HCT116 (cell line): ENCODE results near the gene YEATS4. TPM values are rescaled to one million over a fixed set of nuclear protein-coding genes. Genes with fewer than 3 reads are reported as not detected.

Experiments used
- ATAC-seq: fragments of 200-7000 bp; cut with Tn5 transposase; 2 replicates; pipeline ENCODE4 v1.9.1; 2020; ENCODE audit warnings: mild to moderate bottlenecking, moderate library complexity
- BruUV-seq: library from RNA; stranded (reverse); fragments of 400-500 nt; replicated peaks from 2 replicates; lab custom pipeline; 2021; lab: Mats Ljungman, UMichigan
- CTCF ChIA-PET: fragments of 300-600 bp; sonication (Branson Sonifier 250); formaldehyde crosslinking; loops from one replicate; lab custom pipeline; 2021; ENCODE audit warnings: antibody characterized with exemption; lab: Charles Lee
- POLR2A ChIA-PET: fragments of 300-600, 350-600 bp; sonication (Branson Sonifier 250); formaldehyde crosslinking; loops from one replicate; lab custom pipeline; 2021; ENCODE audit warnings: antibody characterized with exemption; lab: Charles Lee
- RAD21 ChIA-PET, 2 experiments: fragments of 300-600 bp; sonication (Branson Sonifier 250); formaldehyde crosslinking; loops; one replicate each; lab custom pipeline; 2023; ENCODE audit warnings: low total read pairs in 2 of 2; ENCODE audit not compliant: uncharacterized antibody in 2 of 2, unreplicated experiment in 2 of 2, low non-redundant PET in 1 of 2; lab: Charles Lee
- DNase-seq: peaks from one replicate; pipeline ENCODE4 v3.0.0-alpha.2; 2010; ENCODE audit warnings: low read depth, low spot score
- H2AFZ ChIP-seq: fragments of 200-600 bp; shearing (Covaris generic), sonication (generic); 2 replicates; pipeline ENCODE4 v1.6.1; 2017; ENCODE audit warnings: low read depth, mixed run types, mixed read lengths, antibody characterized with exemption, low read length; ENCODE audit not compliant: poor library complexity, severe bottlenecking
- H3K27ac ChIP-seq: 2 replicates; pipeline ENCODE4 v1.5.1; 2012; ENCODE audit warnings: low read depth, low read length
- H3K27me3 ChIP-seq: fragments of 200-600 bp; sonication (generic); 2 replicates; pipeline ENCODE4 v1.6.1; 2016; ENCODE audit warnings: mixed run types, low read length, mixed read lengths; ENCODE audit not compliant: insufficient read depth
- H3K36me3 ChIP-seq, 2 experiments: fragments of 200-500 bp in 1 of 2; fragments of 200-600 bp in 1 of 2; sonication (Bioruptor generic) in 1 of 2; sonication (generic) in 1 of 2; 2 replicates each; pipeline versions ENCODE4 v1.5.1 to v1.6.1; 2014 to 2016; ENCODE audit warnings: low read length in 2 of 2, inconsistent platforms in 1 of 2, mixed read lengths in 1 of 2, mixed run types in 1 of 2; ENCODE audit not compliant: insufficient read depth in 2 of 2, control insufficient read depth in 1 of 2
- H3K4me1 ChIP-seq, 2 experiments: fragments of 200-600 bp in 1 of 2; sonication (generic) in 1 of 2; 2 replicates each; pipeline versions ENCODE4 v1.5.1 to v1.6.1; 2012 to 2017; ENCODE audit warnings: low read length in 2 of 2, inconsistent platforms in 1 of 2, mild to moderate bottlenecking in 1 of 2, mixed read lengths in 1 of 2, mixed run types in 1 of 2, moderate library complexity in 1 of 2; ENCODE audit not compliant: insufficient read depth in 2 of 2, control insufficient read depth in 1 of 2
- H3K4me2 ChIP-seq: fragments of 200-600 bp; sonication (generic); 2 replicates; pipeline ENCODE4 v1.6.1; 2017; ENCODE audit warnings: mixed run types, low read length, mixed read lengths
- H3K4me3 ChIP-seq, 2 experiments: fragments of 200-600 bp in 1 of 2; sonication (generic) in 1 of 2; replicated peaks in 1 of 2; 2 replicates each; pipeline ENCODE4 v1.5.1; 2011 to 2016; ENCODE audit warnings: low read length in 2 of 2, control low read depth in 1 of 2, low read depth in 1 of 2, mild to moderate bottlenecking in 1 of 2, mixed read lengths in 1 of 2, mixed run types in 1 of 2
- H3K79me2 ChIP-seq: fragments of 200-600 bp; sonication (generic); 2 replicates; pipeline ENCODE4 v1.6.1; 2017; ENCODE audit warnings: mild to moderate bottlenecking, mixed run types, low read length, moderate library complexity, mixed read lengths; ENCODE audit not compliant: insufficient read depth
- H3K9ac ChIP-seq: fragments of 200-600 bp; sonication (generic); 2 replicates; pipeline ENCODE4 v1.6.1; 2016; ENCODE audit warnings: low read length, mixed read lengths
- H3K9me2 ChIP-seq: fragments of 200-600 bp; sonication (generic), shearing (Covaris generic); 2 replicates; pipeline ENCODE4 v1.6.1; 2017; ENCODE audit warnings: mixed run types, mild to moderate bottlenecking, moderate library complexity; ENCODE audit not compliant: insufficient read depth
- H3K9me3 ChIP-seq, 2 experiments: fragments of 200-500 bp in 1 of 2; fragments of 200-600 bp in 1 of 2; sonication (Bioruptor generic) in 1 of 2; sonication (generic) in 1 of 2; 2 replicates each; pipeline ENCODE4 v1.6.1; 2014 to 2017; ENCODE audit warnings: low read length in 2 of 2, mixed read lengths in 2 of 2, inconsistent platforms in 1 of 2, low read depth in 1 of 2, mild to moderate bottlenecking in 1 of 2, mixed run types in 1 of 2, moderate library complexity in 1 of 2; ENCODE audit not compliant: control insufficient read depth in 1 of 2, insufficient read depth in 1 of 2
- H4K20me1 ChIP-seq: fragments of 200-600 bp; sonication (generic), shearing (Covaris generic); 2 replicates; pipeline ENCODE4 v1.6.1; 2017; ENCODE audit warnings: mixed run types, mild to moderate bottlenecking, moderate library complexity; ENCODE audit not compliant: insufficient read depth
- CBX3 ChIP-seq: IDR thresholded peaks from 2 replicates; pipeline ENCODE4 v1.6.1; 2012; ENCODE audit warnings: low read depth
- CEBPB ChIP-seq: IDR thresholded peaks from 2 replicates; pipeline ENCODE4 v1.6.1; 2012; ENCODE audit warnings: low read depth
- EGR1 ChIP-seq: IDR thresholded peaks from 2 replicates; pipeline ENCODE4 v1.6.1; 2012; ENCODE audit warnings: low read depth
- EZH2phosphoT487 ChIP-seq: fragments of 200-600 bp; IDR thresholded peaks from 2 replicates; pipeline ENCODE4 v1.6.1; 2018; ENCODE audit warnings: antibody characterized with exemption, borderline replicate concordance
- MAX ChIP-seq: IDR thresholded peaks from 2 replicates; pipeline ENCODE4 v1.6.1; 2012
- POLR2A ChIP-seq: IDR thresholded peaks from 2 replicates; pipeline ENCODE4 v1.7.0; 2011; ENCODE audit warnings: borderline replicate concordance; ENCODE audit not compliant: insufficient read depth, insufficient read length; ENCODE audit errors: extremely low read depth
- SRF ChIP-seq: IDR thresholded peaks from 2 replicates; pipeline ENCODE4 v1.6.1; 2012; ENCODE audit warnings: low read depth
- intact Hi-C: fragments of 100-400 bp; cut with micrococcal nuclease; formaldehyde crosslinking; loops from 2 replicates; pipeline ENCODE4 v1.10.0; 2022
- total RNA-seq: library from RNA; stranded (reverse); gene quantifications from one replicate; pipeline ENCODE4 v1.2.1, GENCODE V29; 2021; ENCODE audit not compliant: unreplicated experiment
- TF ChIP-seq, protein P1 (sequence below), 3 experiments: fragments of 200-600 bp in 1 of 3; sonication (generic) in 1 of 3; IDR thresholded peaks in 2 of 3; conservative IDR thresholded peaks in 1 of 3; 2 replicates each; pipeline ENCODE4 v1.5.1; 2012 to 2017; ENCODE audit warnings: low read depth in 2 of 3, low read length in 2 of 3, antibody characterized with exemption in 1 of 3, borderline replicate concordance in 1 of 3, control low read depth in 1 of 3, mild to moderate bottlenecking in 1 of 3, mixed read lengths in 1 of 3, mixed run types in 1 of 3, moderate library complexity in 1 of 3; ENCODE audit not compliant: insufficient read depth in 1 of 3

Gene YEATS4
- total RNA-seq, 1 experiment from 2014 or later: 32.0 TPM

- DNase-seq: no peak
- H3K9me3 ChIP-seq: peaks cover 0 to 7% of the 10 kb centered on the region in 2 experiments; a peak in 1 of 4 replicates
- H3K36me3 ChIP-seq: peaks cover 0 to 18% of the 10 kb centered on the region in 2 experiments; a peak in 2 of 4 replicates
- H3K79me2 ChIP-seq: no peaks in the 10 kb centered on the region; the same call in 1 of the 2 replicates
- RAD21 ChIA-PET: no interaction called here
- TF ChIP-seq EZH2phosphoT487 (no peak), EGR1 (no peak), CEBPB (no peak), SRF (no peak), CBX3 (no peak), POLR2A (no peak), MAX (no peak)
- TF ChIP-seq, protein P1, sequence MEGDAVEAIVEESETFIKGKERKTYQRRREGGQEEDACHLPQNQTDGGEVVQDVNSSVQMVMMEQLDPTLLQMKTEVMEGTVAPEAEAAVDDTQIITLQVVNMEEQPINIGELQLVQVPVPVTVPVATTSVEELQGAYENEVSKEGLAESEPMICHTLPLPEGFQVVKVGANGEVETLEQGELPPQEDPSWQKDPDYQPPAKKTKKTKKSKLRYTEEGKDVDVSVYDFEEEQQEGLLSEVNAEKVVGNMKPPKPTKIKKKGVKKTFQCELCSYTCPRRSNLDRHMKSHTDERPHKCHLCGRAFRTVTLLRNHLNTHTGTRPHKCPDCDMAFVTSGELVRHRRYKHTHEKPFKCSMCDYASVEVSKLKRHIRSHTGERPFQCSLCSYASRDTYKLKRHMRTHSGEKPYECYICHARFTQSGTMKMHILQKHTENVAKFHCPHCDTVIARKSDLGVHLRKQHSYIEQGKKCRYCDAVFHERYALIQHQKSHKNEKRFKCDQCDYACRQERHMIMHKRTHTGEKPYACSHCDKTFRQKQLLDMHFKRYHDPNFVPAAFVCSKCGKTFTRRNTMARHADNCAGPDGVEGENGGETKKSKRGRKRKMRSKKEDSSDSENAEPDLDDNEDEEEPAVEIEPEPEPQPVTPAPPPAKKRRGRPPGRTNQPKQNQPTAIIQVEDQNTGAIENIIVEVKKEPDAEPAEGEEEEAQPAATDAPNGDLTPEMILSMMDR (IDR thresholded peaks at IDR 0.05 in 2 of 3, conservative IDR thresholded peaks at IDR 0.05 in 1 of 3; ENCODE audit: borderline replicate concordance in 1 of 3, insufficient read depth in 1 of 3, low read depth in 2 of 3, low read length in 2 of 3): no peak
- no peaks in the 10 kb centered on the region for H3K4me1 ChIP-seq
- H3K27ac ChIP-seq: no peak overlapping the region
- H3K27me3 ChIP-seq: no peaks in the 10 kb centered on the region
- CTCF ChIA-PET: interaction anchor here (0.9 kb wide), 1 partner anchor 179 kb away, joined by 3 read pairs; no protein-coding TSS in a partner anchor
- no TSS peak for BruUV-seq
- intact Hi-C loops: no loop called here
- no peaks in the 10 kb centered on the region for H4K20me1 ChIP-seq
- H3K4me2 ChIP-seq: no peak overlapping the region
- POLR2A ChIA-PET: no interaction called here
- no peak overlapping the region for H3K9ac ChIP-seq
- no peak overlapping the region for H2AFZ ChIP-seq
- no peaks in the 10 kb centered on the region for H3K9me2 ChIP-seq
- ATAC-seq: no peak
- no peak overlapping the region for H3K4me3 ChIP-seq
Measured at GRCh38 chr12:69392179-69392928, 32.8 kb downstream of the YEATS4 start.
